Left lung (tissue), 10 donors: Measurements from ENCODE around the gene RERE. TPM values are rescaled to one million over a fixed set of nuclear protein-coding genes. Genes with fewer than 3 reads are reported as not detected.
A peak's percentile ranks its signal among the peaks of the same experiment; 100 is the strongest.

Source experiments
- ATAC-seq: fragments of 200-7000 bp; cut with Tn5 transposase; one replicate; pipeline ENCODE4 v1.9.1; 2020; ENCODE audit warnings: moderate library complexity
- DNase-seq, 4 donors: peaks; one replicate each; pipeline ENCODE4 v3.0.0-alpha.2; 2013 to 2020
- H3K27ac ChIP-seq, 2 donors: fragments of 200-600 bp; sonication (generic) in 1 of 2; one replicate each; pipeline versions ENCODE4 v1.5.0 to v1.8.0; 2020 to 2021
- H3K27me3 ChIP-seq, 2 donors: fragments of 200-600 bp; sonication (generic) in 1 of 2; one replicate each; pipeline versions ENCODE4 v1.5.0 to v1.8.0; 2020 to 2021
- H3K36me3 ChIP-seq, 2 donors: fragments of 200-600 bp; sonication (generic) in 1 of 2; one replicate each; pipeline versions ENCODE4 v1.5.0 to v1.8.0; 2020 to 2021
- H3K4me1 ChIP-seq, 2 donors: fragments of 200-600 bp; one replicate each; pipeline ENCODE4 v1.8.0; 2021
- H3K4me3 ChIP-seq, 2 donors: fragments of 200-600 bp; sonication (generic) in 1 of 2; one replicate each; pipeline versions ENCODE4 v1.5.0 to v1.8.0; 2020 to 2021; ENCODE audit warnings: mild to moderate bottlenecking in 1 of 2
- H3K9me3 ChIP-seq, 2 donors: fragments of 200-600 bp; sonication (generic) in 1 of 2; one replicate each; pipeline versions ENCODE4 v1.5.0 to v1.8.0; 2020 to 2021
- intact Hi-C, 2 donors: fragments of 100-400 bp; cut with DNase I; formaldehyde crosslinking; loops; one replicate each; pipeline versions ENCODE4 v1.11.2 to v1.14.2; 2022
- polyA plus RNA-seq, 6 donors: library from polyadenylated mRNA; unstranded; fragments of 120-200 nt; gene quantifications; one replicate each; pipeline ENCODE4 v1.2.1, GENCODE V29; 2013; ENCODE audit not compliant: insufficient read length in 6 of 6
- total RNA-seq, 2 donors: library from RNA; stranded (reverse); fragmentation: NEBNext Ultra II Directional; extraction: Animal tissue kit (Norgen Biotek cat#: 25700); gene quantifications; one replicate each; pipeline ENCODE4 v1.2.1, GENCODE V29; 2021
- TF ChIP-seq, protein P1 (sequence below), 2 donors: fragments of 200-600 bp; sonication (generic) in 1 of 2; IDR thresholded peaks; one replicate each; pipeline versions ENCODE4 v1.5.0 to v1.8.0; 2021; ENCODE audit warnings: antibody characterized with exemption in 2 of 2
- donor health status: DM: no; HTN: yes; CAD: no.
- donor health status: DM: no; HTN: no; CAD: no.

RERE gene
- total and polyA plus RNA-seq, 8 donors, result 73.3 to 135 (median 130) TPM

DNA sequence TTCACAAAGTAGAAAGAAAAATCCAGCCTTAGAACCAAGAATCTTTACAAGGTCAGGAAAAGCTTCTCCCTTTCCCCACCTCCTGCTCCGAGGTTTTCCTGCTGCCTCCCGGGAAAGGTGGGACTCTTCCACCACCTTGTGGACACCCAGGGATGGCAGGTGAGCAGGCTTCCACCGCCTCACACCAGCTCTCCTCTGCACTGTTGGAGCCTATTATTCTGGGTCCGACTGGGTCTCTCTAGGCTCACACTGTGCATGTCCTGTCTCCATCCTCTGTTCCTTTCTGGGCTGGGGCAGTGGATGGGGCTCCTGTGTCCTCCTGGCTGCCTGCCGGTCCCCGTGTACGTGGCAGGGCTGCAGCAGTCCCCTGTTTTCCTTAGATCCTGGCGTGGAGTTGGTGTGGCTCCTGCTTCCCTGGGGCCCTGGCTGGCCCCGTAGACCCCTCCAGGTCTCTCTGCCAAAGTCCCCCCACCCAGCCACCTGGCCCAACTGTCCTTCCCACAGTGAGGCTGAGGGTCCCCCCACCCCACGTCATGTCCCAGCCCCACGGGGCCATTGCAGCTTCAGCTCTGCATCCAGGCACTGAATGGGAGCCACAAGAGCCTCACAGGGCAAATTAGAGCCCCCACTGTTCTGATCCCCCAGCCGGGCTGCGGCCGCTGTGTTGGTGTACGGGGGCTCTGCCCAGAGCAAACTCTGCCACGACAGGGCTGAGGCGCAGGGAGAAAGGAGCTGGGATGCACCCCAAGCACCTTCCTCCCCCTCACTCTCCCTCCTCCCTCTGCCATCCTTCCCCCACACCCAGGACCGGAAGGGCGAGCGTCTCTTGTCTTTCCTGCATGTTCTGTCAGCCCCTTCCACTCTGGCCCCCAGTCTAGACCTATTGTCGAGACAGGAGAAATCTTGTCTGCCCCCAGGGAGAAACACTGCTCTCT lies 502.8 kb downstream of the RERE start:
- peaks cover 6 to 33% of the 10 kb centered on the region in 2 donors for H3K4me1 ChIP-seq
- peaks cover 0 to 52% of the 10 kb centered on the region in 2 donors for H3K27me3 ChIP-seq
- no peak overlapping the region for H3K4me3 ChIP-seq
- intact Hi-C loops, result loop anchor here in 1 of 2 donors (5.0 to 10.0 kb wide), 2 partner anchors 287 to 330 kb away; partner anchors contain the start of gene ERRFI1
- TF ChIP-seq, protein P1, sequence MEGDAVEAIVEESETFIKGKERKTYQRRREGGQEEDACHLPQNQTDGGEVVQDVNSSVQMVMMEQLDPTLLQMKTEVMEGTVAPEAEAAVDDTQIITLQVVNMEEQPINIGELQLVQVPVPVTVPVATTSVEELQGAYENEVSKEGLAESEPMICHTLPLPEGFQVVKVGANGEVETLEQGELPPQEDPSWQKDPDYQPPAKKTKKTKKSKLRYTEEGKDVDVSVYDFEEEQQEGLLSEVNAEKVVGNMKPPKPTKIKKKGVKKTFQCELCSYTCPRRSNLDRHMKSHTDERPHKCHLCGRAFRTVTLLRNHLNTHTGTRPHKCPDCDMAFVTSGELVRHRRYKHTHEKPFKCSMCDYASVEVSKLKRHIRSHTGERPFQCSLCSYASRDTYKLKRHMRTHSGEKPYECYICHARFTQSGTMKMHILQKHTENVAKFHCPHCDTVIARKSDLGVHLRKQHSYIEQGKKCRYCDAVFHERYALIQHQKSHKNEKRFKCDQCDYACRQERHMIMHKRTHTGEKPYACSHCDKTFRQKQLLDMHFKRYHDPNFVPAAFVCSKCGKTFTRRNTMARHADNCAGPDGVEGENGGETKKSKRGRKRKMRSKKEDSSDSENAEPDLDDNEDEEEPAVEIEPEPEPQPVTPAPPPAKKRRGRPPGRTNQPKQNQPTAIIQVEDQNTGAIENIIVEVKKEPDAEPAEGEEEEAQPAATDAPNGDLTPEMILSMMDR (IDR thresholded peaks at IDR 0.05), result peak; percentile 80 to 89
- no peak overlapping the region for H3K27ac ChIP-seq
- H3K36me3 ChIP-seq, result no peaks in the 10 kb centered on the region
- DNase-seq, result peak; percentile 59 to 83 (median 76)
- peak; percentile 96 for ATAC-seq
- H3K9me3 ChIP-seq, result peaks cover 0 to 6% of the 10 kb centered on the region in 2 donors

DNA sequence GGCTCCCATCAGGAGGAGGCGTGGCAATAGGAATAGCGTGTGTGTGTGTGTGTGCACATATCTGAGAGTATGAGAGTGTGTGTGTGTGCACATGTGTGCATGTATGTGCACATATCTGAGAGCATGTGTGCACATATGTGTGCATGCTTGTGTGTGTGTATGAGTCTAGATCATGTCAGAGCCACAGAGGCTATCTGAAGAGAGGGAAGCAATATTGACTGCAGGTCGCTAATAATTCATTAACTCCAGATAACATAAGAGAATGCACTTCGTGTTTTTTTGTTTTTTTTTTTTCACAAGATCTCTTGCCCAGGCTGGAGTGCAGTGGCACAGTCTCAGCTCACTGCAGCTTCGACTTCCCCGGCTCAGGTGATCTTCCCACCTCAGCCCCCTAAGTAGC lies 504.2 kb downstream of the RERE start:
- peaks cover 0 to 38% of the 10 kb centered on the region in 2 donors for H3K27me3 ChIP-seq
- no peak overlapping the region for H3K4me3 ChIP-seq
- no peak for ATAC-seq
- TF ChIP-seq, protein P1 (IDR thresholded peaks at IDR 0.05), result no peak
- intact Hi-C loops, result loop anchor here in 1 of 2 donors (10.0 kb wide), 1 partner anchor 328 kb away; no protein-coding TSS in a partner anchor
- no peak overlapping the region for H3K27ac ChIP-seq
- peaks cover 0 to 6% of the 10 kb centered on the region in 2 donors for H3K9me3 ChIP-seq
- DNase-seq, result no peak
- H3K4me1 ChIP-seq, result peaks cover 2 to 29% of the 10 kb centered on the region in 2 donors
- H3K36me3 ChIP-seq, result no peaks in the 10 kb centered on the region

DNA sequence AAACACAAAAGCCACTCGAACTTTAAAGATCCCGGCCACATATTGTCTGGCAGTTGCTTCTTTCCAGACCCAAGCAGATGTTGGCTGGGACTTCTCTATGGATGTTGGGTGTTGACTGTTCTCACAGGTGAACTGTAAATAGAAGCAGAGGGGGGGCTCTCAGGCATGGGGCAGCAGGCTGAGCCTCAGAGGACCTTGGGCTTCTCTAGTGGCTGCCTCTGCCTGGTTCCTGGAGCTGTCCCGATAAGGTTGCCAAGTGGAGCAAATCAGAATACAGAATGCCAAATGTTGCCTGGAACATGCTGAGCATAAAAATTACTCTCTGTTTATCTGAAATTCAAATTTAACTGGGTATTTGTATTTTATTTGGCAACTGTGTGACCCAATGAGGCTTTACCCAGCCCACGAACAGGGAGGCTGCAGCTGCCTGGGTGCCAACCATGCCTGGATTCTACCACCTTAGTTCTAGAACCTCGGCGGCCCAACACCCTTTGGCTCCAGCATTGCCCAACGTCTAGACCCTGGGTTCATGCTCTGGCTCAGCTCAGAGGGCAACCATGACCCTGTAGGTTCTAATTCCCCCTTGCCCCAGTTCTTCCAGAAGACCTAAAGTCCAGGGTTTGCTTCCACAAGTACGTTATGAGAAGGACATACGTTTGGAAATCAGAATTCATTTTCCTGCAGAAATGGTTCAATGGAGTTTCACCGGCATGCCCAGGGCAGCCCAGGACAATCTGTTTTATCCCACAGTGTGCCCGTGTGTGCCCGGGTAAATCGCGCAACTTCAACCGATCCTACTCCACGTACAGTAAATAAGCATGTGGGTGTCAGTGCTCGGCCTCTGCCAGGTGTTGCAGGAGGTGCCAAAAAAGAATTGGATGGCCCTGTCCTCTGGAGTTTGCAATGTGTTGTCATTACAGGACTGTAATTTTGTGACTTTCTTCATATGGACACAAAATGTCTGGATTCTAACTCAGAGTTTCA lies 504.9 kb downstream of the RERE start:
- Histone ChIP-seq H3K27ac (no peak overlapping the region), H3K9me3 (peaks cover 0 to 6% of the 10 kb centered on the region in 2 donors), H3K27me3 (peaks cover 0 to 31% of the 10 kb centered on the region in 2 donors), H3K4me1 (peaks cover 0 to 22% of the 10 kb centered on the region in 2 donors), H3K36me3 (no peaks in the 10 kb centered on the region), H3K4me3 (no peak overlapping the region)
- intact Hi-C loops, result loop anchor here in 1 of 2 donors (10.0 kb wide), 1 partner anchor 328 kb away; no protein-coding TSS in a partner anchor
- DNase-seq, result no peak
- TF ChIP-seq, protein P1 (IDR thresholded peaks at IDR 0.05), result no peak
- peak; percentile 6 for ATAC-seq

DNA sequence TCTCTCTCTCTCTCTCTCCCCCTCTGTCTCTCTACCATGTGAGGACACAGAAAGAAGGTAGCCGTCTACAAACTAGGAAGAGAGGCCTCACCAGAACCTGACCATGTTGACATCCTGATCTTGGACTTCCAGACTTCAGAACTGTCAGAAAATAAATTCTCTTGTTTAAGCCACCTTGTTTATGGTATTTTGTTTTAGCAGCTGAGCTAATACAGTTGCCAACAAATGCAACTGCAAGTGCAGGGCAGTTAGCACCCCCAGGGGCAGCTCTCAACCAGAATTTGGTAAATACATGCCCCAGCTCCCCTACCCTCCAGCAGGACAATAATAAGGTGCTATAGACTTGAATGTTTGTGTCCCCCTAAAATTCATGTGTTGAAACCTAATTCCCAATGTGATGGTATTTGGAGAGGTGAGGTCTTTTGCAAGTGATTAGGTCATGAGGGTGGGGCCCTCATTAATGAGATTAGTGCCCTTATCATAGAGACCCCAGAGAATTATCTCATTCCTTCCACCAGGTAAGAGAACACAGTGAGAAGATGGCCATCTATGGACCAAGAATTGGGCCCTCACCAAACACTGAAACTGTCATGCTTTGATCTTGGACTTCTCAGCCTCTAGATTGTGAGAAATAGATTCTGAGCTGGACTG lies 506.2 kb downstream of the RERE start:
- DNase-seq (no peak), ATAC-seq (no peak)
- Histone ChIP-seq H3K27me3 (peaks cover 0 to 18% of the 10 kb centered on the region in 2 donors), H3K36me3 (no peaks in the 10 kb centered on the region), H3K9me3 (peaks cover 0 to 6% of the 10 kb centered on the region in 2 donors), H3K4me1 (peaks cover 0 to 18% of the 10 kb centered on the region in 2 donors), H3K27ac (no peak overlapping the region), H3K4me3 (no peak overlapping the region)
- TF ChIP-seq, protein P1 (IDR thresholded peaks at IDR 0.05), result no peak
- intact Hi-C loops, result loop anchor here in 1 of 2 donors (10.0 kb wide), 1 partner anchor 326 kb away; no protein-coding TSS in a partner anchor
